G401 (cell line): ENCODE results near the gene IL12RB1. TPM values are rescaled to one million over a fixed set of nuclear protein-coding genes. Genes with fewer than 3 reads are reported as not detected.
A peak's percentile ranks its signal among the peaks of the same experiment; 100 is the strongest.
"Not testable (repeated sequence)": the region's sequence is repeated elsewhere in the genome, so short reads cannot be mapped to it uniquely, and the experiment has no call there.

Source experiments
- DNase-seq: peaks from one replicate; pipeline ENCODE4 v3.0.0-alpha.2; 2015; ENCODE audit warnings: low spot score
- in situ Hi-C: cut with HindIII; loops from 2 replicates; pipeline ENCODE4 v1.10.0; 2016; ENCODE audit warnings: low sequenced_read_pairs, mixed read lengths
- total RNA-seq: library from RNA; depleted of rRNA; stranded (reverse); fragments of >200 nt; shearing (Covaris generic); gene quantifications from 2 replicates; pipeline ENCODE4 v1.2.3, GENCODE V29; 2014

The IL12RB1 gene
- total RNA-seq, 1 experiment from 2014 or later = not detected

DNA sequence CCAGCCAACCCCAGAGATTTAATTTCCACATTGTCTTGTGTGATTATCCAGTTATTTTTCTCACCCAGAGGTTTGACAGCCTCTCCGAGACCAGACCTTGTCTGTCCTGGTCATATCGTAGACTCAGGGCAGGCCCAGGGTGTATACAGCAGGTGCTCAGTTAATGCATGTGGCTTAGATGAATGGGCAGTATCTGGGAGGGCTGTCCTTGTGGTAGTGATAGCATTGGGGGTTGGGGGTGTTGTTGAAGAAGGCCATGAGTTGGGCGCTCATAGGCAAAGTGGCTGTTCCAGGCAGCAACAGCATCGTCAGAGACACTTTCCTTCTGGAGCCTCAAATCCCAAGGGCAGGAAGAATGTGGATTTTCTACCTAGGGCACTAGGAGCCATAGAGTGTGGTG, 27.7 kb upstream of the IL12RB1 start:
- no peak for DNase-seq
- in situ Hi-C loops = no loop called here

DNA sequence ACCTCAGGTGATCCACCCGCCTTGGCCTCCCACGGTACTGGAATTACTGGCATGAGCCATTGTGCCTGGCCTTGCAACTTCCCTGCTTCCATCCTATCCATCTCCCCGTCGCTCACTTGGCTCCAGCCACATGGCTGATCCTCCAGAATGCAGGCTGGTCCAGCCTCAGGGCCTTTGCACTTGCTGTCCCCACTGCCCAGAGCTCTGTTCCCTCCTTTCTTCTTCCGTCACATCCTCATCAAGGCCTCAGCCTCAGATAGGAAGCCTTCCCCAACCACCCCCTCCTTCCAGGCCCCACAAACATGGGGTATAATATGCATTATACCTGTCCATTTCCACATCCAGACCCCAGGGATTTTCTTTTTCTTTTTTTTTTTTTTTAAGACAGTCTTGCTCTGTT, 27.1 kb upstream of the IL12RB1 start:
- in situ Hi-C loops = no loop called here
- no peak for DNase-seq

DNA sequence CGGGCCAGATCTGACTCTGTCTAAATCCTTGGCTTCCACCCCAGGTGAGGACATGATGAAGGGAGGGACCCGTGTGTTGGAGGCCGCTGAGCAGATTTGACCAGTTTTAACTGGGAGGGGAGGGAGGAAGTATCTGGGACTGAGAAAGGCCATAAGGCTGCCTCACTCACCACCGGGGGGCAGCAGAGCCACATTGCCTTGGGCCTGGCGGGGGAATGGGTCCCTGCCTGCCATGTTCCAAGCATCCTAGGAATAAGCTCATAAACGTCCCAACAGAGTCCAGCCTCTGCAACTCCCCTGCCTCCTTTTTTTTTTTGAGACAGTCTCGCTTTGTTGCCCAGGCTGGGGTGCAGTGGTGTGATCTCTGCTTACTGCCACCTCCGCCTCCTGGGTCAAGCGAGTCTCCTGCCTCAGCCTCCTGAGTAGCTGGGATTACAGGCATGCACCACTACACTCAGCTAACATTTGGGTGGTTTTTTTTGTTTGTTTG, 26.3 kb upstream of the IL12RB1 start:
- in situ Hi-C loops = no loop called here
- DNase-seq = peak; percentile 86

DNA sequence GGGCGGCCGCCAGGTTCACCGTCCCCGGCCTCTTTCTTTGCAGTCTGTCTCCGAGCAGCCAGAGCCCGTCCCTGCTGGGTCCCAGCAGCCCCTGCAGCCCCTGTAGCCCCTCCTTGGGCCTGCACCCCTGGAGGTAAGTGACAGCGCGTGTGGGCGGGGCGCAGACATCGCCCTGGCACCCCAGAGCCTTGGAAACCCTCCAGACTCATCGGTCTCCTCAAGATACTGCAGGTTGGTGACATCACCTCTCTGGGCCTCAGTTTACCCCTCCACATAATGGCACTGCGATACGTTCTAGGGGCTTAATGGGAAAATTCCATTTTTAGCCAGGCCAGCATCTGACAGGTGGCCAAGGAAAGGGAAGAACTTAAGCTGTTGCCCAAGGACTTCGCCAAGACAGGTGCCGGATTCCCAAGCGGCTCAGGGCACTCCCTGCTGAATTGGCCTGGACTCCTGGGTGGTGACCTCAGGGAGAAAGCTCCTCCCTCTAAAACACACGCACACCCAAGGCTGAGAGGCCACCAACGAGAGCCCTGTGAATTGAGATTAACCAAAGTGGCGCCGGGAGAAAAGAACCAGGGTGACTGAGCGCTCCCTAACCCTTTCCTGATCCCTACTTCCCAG, 24.0 kb upstream of the IL12RB1 start:
- no peak for DNase-seq
- in situ Hi-C loops = no loop called here

DNA sequence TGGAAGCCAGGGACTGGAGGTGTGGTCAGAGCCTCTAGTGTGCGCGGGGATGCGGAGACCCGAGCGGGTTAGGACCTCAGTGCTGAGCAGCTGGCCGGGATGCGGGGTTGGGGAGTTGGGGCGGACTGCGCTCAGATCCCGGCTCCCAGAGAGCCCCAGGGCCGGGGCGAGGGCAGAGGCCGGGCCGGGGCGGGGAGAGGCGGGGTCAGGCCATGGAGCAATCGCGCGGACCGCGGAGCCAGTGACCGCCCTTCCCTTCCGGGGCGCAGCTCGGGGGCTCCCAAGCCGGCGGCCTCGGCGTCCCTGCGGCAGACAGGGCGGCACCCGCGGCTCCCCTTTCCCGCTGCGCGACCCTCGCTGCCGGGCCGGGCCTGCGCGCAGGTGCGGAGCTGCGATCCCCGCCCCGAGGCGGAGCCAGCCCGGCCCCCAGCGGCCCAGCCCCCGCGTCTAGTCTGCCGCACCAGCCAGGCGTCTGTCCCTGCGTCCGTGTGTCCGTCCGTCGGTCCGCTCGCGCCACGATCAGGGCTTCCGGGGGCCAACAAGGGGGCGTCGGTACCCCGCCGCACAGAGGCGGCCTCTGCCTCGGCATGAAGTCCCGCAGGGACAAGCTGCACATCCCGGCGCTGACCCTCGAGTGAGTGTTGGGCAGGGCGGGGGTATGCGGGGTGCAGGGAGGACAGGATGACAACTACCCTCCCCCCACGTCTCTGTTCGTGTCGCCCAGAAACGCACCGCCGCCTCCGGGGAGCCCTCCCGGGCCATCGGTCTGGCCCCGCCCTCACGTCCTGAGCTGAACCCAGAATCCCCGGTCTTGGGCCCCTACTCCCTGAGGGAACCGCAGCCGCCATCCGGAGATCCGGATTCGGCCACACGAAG, 23.2 kb upstream of the IL12RB1 start:
- DNase-seq = no peak
- in situ Hi-C loops = no loop called here

DNA sequence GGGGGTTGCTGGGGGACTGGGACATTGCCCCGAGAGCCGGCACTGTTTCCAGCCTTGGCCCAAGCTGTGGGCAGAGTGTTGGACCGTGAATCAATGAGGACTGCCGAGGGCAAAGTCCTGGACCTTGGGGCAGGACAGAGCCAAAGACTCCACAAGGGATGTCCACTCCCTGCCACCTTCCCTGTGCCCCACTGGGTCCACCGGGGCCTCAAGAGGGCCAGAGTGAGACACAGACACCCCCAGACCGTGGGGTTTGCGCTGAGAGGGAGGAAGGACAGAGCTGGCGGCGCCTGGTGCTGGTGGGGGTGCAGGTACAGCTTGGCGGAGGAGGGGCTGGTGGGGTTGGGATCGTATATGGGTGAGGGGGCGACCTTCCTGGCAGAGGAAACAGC, 22.6 kb upstream of the IL12RB1 start:
- no peak for DNase-seq
- in situ Hi-C loops = no loop called here

DNA sequence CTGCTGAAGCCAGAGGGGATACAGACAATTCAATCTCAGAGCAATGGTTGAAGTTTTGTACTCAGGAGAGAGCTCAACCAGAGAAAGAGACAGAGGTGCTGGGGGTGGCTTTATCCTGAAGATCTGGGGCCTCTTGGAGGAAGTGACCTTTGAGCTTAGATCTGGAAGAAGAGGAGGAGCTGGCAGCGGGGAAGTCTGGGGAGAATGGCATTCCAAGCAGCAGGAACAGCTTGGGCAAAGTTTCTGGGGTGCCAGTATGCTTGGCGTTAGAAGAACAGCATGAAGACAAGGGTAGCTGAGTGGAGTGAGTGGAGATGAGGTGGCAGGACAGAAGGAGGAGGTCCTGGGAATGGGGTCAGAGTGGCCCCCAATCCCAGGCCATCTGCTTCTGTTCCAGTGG, 22.2 kb upstream of the IL12RB1 start:
- no peak for DNase-seq

DNA sequence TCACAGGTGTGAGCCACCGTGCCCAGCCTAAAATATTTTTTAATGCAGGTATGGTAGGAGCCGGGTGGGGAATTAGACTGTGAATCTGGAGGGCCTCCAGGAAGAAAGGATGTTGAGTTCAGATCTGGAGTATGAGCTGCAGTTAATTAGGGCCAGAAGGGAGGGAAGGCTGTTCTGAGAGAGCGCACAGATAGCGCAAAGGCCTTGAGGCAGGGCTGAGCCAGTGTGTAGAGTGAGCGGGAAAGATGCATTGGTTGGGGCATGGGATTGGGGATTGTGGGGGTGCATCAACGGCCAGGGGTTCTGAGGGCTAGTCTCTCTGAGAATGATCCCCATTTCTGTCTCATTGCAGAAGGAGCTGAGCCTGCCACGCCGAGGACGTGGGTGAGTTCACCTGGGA, 20.5 kb upstream of the IL12RB1 start:
- DNase-seq = no peak
- in situ Hi-C loops = no loop called here

More for the DNA sequence above, 22.2 kb upstream of the IL12RB1 start:
- in situ Hi-C loops = no loop called here

DNA sequence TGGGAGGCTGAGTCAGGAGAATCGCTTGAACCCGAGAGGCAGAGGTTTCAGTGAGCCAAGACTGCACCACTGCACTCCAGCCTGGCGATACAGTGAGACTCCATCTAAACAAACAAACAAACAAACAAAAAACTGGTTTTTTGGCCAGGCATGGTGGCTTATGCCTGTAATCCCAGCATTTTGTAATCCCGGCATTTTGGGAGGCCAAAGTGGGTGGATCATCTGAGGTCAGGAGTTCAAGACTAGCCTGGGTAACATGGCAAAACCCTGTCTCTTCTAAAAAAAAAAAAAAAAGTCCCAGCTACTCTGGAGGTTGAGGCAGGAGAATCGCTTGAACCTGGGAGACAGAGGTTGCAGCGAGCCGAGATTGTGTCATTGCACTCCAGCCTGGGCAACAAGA, 18.5 kb upstream of the IL12RB1 start:
- in situ Hi-C loops, DNase-seq: not testable (repeated sequence)

DNA sequence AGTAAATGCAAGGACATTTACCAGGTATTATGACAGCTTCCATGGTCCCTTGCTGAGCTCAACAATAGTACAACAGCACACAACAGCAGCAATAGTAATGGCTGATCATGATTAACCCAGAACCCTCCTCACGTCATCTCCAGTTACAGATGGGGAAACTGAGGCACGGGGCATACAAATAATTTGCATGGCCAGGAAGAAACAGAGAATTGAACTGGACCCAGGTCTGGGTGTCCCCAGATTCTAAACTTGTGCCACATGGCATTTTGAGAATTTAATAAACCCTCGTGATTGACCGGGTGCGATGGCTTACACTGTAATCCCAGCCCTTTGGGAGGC, 18.0 kb upstream of the IL12RB1 start:
- DNase-seq = no peak
- in situ Hi-C loops = no loop called here

DNA sequence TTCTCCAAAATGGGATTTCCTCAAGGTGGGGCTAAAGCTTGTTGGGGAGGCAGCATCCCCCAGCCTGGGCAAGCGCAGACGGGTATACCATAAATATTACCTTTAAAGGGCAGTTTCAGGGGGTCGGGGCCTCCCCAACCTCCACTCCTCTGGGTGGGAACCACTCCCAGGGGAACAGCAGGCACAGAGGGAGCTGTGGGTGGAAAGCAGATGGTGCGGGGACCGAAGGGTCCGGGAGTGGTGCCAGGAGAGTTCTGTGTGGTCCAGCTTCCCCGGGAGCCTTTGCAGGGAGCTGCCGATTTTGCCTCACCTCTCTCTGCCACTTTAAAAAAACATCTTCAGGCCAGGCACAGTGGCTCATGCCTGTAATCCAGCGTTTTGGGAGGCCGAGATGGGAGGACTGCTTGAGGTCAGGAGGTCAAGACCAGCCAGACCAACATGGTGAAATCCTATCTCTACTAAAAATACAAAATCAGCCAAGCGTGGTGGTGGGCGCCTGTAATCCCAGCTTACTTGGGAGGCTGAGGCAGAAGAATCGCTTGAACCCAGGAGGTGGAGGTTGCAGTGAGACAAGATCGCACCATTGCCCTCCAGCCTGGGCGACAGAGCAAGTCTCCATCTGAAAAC, 16.3 kb upstream of the IL12RB1 start:
- no peak for DNase-seq
- in situ Hi-C loops = no loop called here

DNA sequence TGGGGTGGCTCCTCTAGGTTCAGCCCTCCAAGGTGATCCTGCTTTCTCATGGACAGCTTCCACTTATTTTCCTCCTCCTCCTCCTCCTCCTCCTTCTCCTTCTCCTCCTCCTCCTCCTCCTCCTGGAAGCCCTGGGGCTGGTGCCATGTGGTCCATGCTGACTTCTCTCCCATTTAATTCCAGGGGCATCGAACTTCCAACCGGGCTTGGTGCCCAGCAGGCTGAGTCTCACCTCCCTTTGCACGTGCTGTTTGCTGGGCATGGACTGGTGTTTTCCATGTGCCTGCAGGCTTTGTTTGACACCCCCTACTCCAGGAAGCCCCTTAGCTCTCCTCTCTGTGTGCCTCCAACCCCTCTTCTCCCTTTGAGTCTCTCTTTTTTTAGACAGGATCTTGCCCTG, 14.5 kb upstream of the IL12RB1 start:
- DNase-seq = no peak
- in situ Hi-C loops = no loop called here

DNA sequence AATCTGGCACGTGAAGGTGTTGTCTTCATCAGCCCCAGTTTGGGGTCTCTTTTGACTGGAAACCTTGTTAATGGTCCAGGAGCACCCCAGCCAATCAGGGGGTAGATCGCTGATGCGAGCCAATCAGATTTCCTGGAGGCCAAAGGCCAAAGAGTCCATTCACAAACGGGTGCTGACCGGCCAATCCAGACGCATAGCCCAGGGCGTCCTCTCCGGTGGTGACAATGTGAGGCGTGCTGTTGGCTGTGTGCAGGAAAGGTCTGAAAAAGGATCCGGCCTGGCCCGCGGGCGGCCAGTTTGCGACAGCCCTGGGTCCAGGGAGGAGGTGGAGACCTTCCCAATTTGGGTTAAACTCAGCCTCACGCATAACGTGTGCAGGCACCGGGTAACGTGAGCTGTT, 14.0 kb upstream of the IL12RB1 start:
- DNase-seq = no peak
- in situ Hi-C loops = no loop called here

DNA sequence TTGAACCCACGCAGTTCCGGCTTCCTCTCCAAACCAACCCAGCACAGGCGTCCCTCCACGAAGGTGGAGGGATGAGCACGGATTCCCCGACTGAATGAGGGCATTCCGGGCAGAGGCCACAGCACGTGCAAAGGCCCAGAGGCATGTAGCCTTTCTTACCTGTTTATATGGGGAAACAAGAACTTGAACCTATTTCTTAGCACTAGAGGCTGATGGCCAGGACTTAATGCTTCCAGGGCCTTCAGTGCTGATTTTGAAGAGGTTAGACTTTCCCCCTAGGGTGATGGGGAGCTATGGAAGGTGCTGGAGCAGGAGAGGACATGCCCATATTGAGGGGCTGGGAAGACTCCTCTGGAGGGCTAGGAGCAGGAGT, 12.9 kb upstream of the IL12RB1 start:
- in situ Hi-C loops = no loop called here
- no peak for DNase-seq

DNA sequence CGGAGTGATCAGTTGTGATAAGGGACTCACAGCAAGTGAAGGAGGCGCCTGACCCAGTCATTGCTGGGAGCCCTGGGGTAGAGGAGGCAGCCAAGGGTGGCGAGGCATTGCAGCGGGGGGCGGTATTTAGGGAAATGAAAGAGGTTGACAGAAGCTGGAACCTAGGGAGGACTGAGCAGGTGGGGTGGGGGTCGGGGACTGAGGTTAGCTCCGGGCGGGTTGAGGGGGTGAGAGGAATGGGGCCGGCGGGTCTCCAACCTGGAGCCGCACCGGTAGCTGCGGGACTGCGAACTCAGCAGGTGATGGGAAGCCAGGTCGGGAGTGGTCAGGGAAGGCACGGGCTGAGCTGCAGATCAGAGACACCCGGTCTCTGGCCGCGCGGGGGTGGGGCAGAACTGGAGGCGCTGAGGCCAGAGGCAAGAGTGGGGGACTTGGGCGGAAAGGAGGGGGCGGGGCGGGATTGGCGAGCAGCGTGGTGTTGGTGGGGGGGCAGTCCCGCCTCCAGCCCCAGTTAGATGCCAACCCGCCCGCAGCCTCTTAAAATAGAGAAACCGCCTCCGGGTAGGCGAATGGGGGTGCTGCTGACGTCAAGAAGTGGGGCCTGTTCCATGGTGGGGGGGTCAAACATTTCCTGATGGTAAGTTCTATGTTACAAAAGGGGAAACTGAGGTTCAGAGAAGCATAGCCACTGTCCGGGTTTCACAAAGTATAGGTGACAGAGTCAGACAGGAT, 12.3 kb upstream of the IL12RB1 start:
- no peak for DNase-seq
- in situ Hi-C loops = no loop called here

DNA sequence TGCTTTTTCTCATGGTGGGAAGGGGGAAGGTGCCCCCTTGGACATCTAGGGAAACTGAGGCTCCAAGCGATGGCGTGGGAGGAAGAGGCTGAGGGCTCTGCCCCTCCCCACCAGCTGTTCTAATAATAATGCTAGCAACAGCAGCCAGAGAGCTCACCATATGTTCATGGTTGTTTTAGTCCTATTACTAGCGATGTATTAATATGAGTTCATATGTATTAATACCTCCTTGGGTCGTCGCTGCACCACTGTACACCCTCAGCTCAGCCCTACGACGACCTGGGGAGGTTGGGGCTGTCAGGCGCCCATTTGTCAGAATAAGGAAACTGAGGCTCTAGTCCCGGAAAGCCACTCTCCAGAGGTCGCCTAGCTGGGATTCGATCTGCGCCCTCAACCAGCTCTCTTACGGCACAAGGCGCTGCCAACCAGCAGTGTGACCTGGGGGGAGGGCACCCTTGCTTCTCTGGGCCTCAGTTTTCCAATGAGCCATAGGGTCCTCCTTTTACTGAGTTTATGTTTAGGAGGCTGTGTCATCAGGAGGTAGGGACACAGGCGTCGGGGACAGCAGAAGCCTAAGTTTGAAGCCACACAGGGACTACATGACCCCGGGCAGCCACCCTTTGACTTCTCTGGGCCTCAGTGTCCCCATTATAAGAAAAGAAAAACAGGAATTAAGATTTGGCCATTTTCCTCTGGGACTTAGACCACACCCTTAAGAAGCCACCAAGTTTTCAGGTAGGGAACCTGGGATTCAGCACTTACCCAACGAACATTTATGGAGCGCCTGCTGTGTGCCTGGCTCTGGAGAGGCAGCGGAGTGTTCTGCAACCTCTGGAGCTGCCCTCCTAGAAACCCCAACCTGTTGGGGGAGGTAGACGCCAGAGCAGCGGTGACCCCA, 11.5 kb upstream of the IL12RB1 start:
- DNase-seq = no peak
- in situ Hi-C loops = no loop called here

DNA sequence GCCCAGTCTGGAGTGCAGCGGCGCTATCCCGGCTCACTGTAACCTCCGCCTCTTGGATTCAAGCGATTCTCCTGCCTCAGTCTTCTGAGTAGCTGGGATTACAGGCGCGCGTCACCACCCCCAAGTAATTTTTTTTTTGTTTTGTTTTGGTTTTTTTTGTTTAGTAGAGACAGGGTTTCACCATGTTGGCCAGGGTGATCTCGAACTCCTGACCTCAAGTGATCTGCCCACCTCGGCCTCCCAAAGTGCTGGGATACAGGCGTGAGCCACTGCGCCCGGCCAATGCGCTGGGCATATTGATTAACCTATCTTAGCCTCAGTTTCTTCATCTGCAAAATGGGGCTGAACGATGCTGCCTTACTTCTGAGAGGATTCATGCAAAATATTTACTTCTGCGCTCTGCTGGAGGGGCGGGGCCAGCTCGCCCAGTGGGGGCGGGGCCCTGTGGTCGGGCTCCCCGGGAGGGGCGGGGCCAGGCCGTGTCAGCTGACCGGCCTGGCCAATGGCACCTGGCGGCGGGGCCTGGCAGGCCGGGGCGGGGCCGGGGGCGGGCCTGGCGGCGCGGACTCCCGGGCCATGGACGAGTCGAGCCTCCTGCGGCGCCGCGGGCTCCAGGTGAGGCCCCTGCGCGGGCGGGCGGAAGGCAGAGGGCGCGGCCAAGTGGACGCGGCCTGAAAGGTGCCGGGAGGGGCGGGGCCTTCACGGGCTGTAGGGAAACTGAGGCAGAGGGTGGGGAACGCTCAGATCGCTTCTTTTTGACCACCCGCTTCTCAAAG, 10.7 kb upstream of the IL12RB1 start, which contains the start of gene MAST3:
Gene MAST3 (plus strand): TSS at position 562 of the 776 bp plus-strand sequence. CDS start 15 bp downstream, at position 577.
- peak; percentile 17 for DNase-seq
- in situ Hi-C loops = no loop called here

DNA sequence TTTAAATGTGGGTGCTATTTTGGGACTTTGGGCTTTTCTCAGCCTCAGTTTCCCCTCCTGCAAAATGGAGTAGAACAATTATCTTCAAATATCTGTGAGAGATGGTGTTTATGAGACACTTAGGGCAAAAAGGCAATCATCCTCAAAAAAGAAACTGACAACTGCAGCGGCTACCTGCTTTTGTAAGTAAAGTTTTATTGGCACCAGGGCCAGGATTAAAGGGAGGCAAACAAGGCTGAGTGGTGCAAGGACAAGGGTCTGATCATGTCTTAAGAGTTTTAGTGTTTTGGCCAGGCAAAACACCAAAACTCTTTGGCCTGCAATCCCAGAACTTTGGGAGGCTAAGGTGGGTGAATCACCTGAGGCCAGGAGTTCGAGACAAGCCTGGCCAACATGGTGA, 9.5 kb upstream of the IL12RB1 start:
- no peak for DNase-seq
- in situ Hi-C loops = no loop called here
